Muscle layer of colon (tissue), 2 donors: ENCODE results near the gene DIS3L2.

Experiments
- H3K27ac ChIP-seq: one replicate; pipeline ENCODE4 v1.7.0; 2013; ENCODE audit warnings: low read depth, mild to moderate bottlenecking, low read length, moderate library complexity
- H3K27me3 ChIP-seq, 2 donors: one replicate each; pipeline ENCODE4 v1.7.0; 2013; ENCODE audit warnings: low read length in 2 of 2, mild to moderate bottlenecking in 2 of 2; ENCODE audit not compliant: insufficient read depth in 2 of 2, control insufficient read depth in 1 of 2
- H3K36me3 ChIP-seq: one replicate; pipeline ENCODE4 v1.7.0; 2013; ENCODE audit warnings: mild to moderate bottlenecking, low read length; ENCODE audit not compliant: insufficient read depth
- H3K4me1 ChIP-seq: one replicate; pipeline ENCODE4 v1.7.0; 2013; ENCODE audit warnings: mild to moderate bottlenecking, low read length; ENCODE audit not compliant: insufficient read depth
- H3K4me3 ChIP-seq, 2 donors: one replicate each; pipeline ENCODE4 v1.7.0; 2013; ENCODE audit warnings: low read length in 2 of 2, low read depth in 1 of 2, mild to moderate bottlenecking in 1 of 2, moderate library complexity in 1 of 2
- H3K9ac ChIP-seq: one replicate; pipeline ENCODE4 v1.7.0; 2013; ENCODE audit warnings: low read length
- H3K9me3 ChIP-seq: one replicate; pipeline ENCODE4 v1.7.0; 2013; ENCODE audit warnings: mild to moderate bottlenecking, low read length
- donor health status: abdominal sarcoma.
- donor health status: Adenocarcinoma of cecum.

DIS3L2 gene

DNA sequence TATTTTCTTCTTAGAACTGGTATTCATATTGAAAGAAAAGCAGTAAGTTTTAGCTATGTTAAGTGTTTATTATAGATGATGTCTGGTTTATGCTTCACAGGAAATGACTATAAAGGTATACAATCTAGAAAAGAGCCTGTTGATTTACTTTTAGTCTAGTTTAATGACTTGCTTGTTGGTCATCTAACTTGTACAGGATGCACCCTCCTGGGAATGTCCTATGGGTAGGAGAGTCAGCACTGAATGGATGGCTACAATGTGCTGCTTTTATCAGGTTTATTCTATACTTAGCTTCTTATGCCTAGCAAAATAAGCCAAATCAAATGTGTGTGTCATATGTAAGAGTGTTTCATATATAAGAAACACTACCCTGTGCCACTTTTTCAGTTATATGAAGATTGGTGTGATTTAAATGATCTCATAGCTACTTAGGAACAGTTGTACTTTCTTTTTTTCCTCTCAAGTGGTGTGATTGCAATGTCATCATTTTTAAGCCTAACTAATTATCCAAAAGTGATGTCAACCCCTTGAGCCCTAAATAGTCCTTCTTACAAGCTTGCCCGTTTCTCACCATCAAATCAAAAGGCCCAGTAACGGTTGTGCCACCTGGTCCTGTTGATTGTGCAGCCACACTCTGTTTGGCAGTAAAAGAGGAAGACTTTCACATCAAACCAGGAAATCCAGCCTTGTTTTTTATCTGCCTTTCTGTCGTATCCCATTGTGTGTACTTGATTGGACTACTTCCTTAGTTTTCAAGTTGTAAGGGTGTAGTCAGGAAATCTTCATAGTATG, 176.0 kb downstream of the DIS3L2 start:
- no peaks in the 10 kb centered on the region for H3K4me1 ChIP-seq
- H3K27ac ChIP-seq, result no peak overlapping the region
- H3K27me3 ChIP-seq, result no peaks in the 10 kb centered on the region
- H3K9ac ChIP-seq, result no peak overlapping the region
- H3K36me3 ChIP-seq, result no peaks in the 10 kb centered on the region
- H3K9me3 ChIP-seq, result no peaks in the 10 kb centered on the region
- H3K4me3 ChIP-seq, result no peak overlapping the region

DNA sequence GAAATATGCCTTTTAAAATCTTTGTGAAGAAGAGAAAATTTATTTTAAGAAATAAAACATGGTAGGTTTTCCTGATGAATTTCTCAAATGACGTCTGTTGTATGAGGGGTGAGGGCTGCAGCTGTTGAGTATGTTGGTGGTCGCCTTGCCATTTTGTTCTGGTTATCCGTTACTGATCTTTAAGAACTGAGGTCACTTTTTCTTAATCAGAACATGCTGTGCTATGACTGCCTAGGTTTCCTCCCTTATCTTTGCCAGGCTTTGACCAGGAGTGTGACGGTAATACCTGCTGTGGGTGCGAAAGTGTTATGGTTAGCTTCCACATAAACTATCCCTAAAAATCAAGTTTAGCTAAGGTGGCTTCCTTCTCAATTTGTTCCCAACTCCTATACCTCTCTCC, 176.9 kb downstream of the DIS3L2 start:
- no peak overlapping the region for H3K9ac ChIP-seq
- H3K36me3 ChIP-seq, result no peaks in the 10 kb centered on the region
- H3K27ac ChIP-seq, result no peak overlapping the region
- no peak overlapping the region for H3K4me3 ChIP-seq
- no peaks in the 10 kb centered on the region for H3K9me3 ChIP-seq
- H3K27me3 ChIP-seq, result no peaks in the 10 kb centered on the region
- no peaks in the 10 kb centered on the region for H3K4me1 ChIP-seq

DNA sequence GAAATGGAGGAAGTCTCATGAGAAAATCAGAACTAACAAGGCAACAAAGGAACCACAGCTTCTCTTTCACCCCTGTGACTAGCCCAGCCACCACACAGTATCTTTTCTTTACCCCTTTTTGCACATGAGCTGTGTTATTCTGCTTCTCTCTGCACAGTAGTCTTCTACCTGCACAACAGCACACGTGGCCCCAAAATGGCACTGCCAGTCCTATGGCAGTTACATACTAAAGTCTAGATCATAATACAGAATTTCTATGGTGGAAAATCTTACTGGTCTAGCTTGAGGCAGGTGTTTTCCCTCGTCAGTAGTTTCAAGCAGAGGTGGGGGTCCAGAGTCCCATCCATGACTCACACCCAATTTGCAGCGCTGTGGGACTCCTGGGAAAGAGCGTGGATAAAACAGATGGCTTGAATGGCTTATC, 177.7 kb downstream of the DIS3L2 start:
- Histone ChIP-seq H3K4me1 (no peaks in the 10 kb centered on the region), H3K27me3 (no peaks in the 10 kb centered on the region), H3K4me3 (no peak overlapping the region), H3K27ac (no peak overlapping the region), H3K9me3 (no peaks in the 10 kb centered on the region), H3K9ac (no peak overlapping the region), H3K36me3 (no peaks in the 10 kb centered on the region)

DNA sequence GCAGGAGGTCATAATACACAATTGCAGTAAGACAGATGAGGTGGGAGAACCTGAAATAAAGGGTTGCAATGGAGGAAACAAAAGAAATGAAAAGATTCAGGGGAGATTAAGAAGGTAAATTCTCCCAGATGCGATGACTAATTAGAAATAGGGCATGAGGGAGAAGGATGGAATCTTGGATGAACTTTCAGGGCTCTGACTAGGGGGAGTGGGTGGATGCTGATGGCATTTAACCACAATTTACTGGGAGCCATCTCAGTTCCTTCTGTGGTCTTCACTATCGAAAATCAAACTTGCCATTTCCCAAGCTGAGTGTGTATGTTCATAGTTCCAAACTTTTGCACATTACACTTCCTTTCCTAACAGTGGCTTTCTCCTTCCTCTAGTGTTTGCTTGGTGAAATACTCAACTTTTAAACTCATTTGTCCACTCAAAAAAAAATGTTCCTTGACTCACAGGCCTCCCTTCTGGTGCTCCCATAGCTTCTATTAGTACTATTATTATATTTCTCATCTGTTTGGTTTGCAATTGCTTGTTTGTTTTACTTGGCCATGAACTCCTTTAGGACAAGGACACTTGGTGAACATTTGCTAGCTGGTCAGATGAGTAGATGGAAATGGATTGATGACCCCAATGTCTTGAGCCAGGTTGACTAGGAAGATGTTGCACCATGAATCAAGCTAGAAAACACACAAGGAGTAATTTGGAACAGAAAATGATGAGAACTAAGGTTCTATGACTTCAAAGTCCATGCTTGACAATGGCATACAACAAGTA, 178.5 kb downstream of the DIS3L2 start:
- no peaks in the 10 kb centered on the region for H3K4me1 ChIP-seq
- H3K4me3 ChIP-seq, result no peak overlapping the region
- H3K27me3 ChIP-seq, result no peaks in the 10 kb centered on the region
- H3K36me3 ChIP-seq, result no peaks in the 10 kb centered on the region
- H3K9me3 ChIP-seq, result no peaks in the 10 kb centered on the region
- no peak overlapping the region for H3K27ac ChIP-seq
- H3K9ac ChIP-seq, result no peak overlapping the region

DNA sequence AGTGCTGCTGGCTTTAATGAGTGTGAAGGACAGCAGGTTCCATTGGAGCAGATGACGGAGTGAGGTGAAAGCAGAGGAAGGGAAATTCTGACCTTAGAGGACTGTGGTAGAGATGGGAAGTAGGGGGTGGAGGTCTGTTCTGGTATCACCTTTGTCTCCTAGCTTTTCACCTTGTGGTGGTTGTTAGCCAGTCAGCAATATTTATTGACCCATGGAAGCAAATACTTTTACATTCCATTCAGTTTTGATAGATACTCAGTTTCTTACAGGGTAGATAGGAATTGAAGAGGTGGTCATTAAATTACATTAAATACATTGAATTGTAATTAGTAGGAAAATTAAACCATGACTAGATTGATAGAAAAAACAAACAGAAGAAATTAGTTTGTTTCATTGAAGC, 180.1 kb downstream of the DIS3L2 start:
- H3K9me3 ChIP-seq, result no peaks in the 10 kb centered on the region

DNA sequence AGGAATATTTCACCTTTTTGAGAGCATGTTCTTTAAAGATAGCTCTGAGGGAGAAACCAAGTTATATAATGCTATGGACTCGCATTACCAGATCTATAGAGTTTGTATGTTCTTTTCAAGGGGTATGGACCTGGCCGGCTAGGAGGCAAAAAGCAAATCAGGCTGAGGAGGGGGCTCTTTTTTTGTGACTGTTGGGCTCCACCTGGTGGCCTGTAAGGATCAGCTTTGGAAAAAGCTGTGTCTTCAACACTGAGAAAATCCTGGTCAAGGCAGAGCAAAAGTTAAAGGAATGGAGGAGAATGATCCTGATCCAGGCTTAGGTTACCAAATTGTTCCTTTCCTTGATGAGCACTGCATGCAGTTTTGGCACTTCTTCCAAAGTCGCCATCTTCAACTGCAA, 180.5 kb downstream of the DIS3L2 start:
- H3K27me3 ChIP-seq, result no peaks in the 10 kb centered on the region
- no peak overlapping the region for H3K4me3 ChIP-seq
- no peaks in the 10 kb centered on the region for H3K36me3 ChIP-seq
- H3K9ac ChIP-seq, result no peak overlapping the region
- H3K27ac ChIP-seq, result no peak overlapping the region
- no peaks in the 10 kb centered on the region for H3K4me1 ChIP-seq
- H3K9me3 ChIP-seq, result no peaks in the 10 kb centered on the region

More for the DNA sequence above, 180.1 kb downstream of the DIS3L2 start:
- Histone ChIP-seq H3K36me3 (no peaks in the 10 kb centered on the region), H3K9ac (no peak overlapping the region), H3K4me1 (no peaks in the 10 kb centered on the region), H3K27ac (no peak overlapping the region), H3K4me3 (no peak overlapping the region), H3K27me3 (no peaks in the 10 kb centered on the region)

DNA sequence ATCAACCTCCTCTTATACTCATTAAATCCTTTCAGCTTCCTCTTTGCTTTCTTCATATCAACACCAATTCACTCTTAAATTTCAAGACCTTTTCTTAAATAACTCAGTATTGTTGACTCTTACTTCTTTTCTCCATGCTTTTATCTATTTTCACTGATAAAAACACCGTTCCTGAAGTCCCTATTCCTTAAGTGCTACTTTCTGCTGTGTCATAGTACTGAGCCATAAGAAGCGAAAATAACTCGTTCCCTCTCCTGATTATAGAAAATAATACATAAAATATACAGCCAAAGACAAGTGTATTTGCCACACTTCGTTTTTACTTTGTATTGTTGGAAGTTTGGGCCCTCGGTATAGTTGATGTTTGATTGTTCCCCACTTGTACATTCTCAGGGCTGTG, 181.0 kb downstream of the DIS3L2 start:
- H3K27me3 ChIP-seq, result no peaks in the 10 kb centered on the region
- no peaks in the 10 kb centered on the region for H3K36me3 ChIP-seq
- H3K9me3 ChIP-seq, result no peaks in the 10 kb centered on the region
- no peak overlapping the region for H3K27ac ChIP-seq
- H3K4me3 ChIP-seq, result no peak overlapping the region
- H3K9ac ChIP-seq, result no peak overlapping the region
- H3K4me1 ChIP-seq, result no peaks in the 10 kb centered on the region

DNA sequence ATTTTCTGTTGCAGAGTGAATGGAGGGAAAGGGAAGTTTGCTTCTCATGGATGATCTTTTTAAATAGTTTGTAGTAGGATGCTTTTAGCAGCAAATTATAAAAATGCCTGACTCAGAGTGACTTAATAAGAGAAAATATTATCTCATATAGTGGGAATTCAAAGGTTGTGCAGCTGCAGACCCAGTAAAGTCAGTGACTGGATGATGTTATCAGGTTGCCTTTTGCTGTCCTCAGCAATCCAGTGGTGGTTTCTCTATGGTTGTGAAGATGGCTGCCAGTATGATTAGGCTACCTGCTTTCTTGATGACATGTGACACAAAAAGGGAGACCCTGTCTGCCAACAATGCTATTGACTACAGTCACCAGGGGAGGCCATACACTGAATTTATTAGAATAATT, 184.8 kb downstream of the DIS3L2 start:
- no peak overlapping the region for H3K27ac ChIP-seq
- H3K4me3 ChIP-seq, result no peak overlapping the region
- H3K4me1 ChIP-seq, result no peaks in the 10 kb centered on the region
- H3K9me3 ChIP-seq, result no peaks in the 10 kb centered on the region
- H3K27me3 ChIP-seq, result no peaks in the 10 kb centered on the region
- no peak overlapping the region for H3K9ac ChIP-seq
- no peaks in the 10 kb centered on the region for H3K36me3 ChIP-seq

DNA sequence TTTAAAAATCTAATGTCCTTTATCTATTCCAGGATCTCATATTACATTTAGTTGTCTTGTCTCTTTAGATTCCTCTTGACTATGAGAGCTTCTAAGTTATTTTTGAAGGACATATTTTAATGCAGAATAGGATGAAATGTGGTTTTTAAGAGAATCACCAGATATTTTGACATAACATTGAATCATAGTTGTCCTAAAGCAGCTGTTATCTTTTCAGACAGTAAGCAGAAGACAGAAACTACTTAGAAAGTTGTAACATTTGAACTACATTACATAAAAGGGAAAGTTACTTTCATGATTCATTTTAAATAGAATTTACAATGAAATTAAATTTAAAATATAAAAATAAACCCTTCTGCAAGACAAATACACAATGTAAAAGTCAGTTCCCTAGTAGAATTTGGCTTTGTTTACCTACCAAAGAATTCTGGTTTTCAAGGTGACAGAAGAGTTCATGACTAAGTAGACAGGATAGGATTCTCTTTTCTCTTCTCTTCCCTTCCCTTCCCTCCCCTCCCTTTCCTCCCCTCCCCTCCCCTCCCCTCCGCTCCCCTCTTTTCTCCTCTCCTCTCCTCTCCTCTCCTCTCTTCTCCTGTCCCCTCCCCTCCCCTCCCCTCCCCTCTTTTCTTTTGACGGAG, 186.0 kb downstream of the DIS3L2 start:
- Histone ChIP-seq H3K27ac (no peak overlapping the region), H3K27me3 (no peaks in the 10 kb centered on the region), H3K4me3 (no peak overlapping the region), H3K9me3 (no peaks in the 10 kb centered on the region), H3K36me3 (no peaks in the 10 kb centered on the region), H3K9ac (no peak overlapping the region), H3K4me1 (no peaks in the 10 kb centered on the region)

DNA sequence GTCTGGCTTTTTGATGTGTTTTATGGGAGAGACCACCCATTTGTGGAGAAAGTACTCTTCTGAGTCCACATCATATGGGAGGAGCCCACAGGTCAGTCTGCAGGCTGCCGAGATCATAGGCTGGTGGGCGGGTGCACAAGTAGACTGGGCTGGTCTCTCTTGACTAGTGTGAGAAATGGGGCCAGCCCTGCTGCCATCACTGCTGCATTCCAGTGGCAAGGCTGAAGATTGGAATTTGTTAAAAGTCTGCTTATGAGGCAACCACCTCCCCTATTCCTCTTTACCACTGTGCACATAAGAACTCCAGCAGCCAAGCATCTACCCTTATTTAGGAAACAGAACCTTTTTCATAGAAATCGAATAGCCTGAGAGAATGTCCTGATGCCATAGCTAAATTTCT, 200.7 kb downstream of the DIS3L2 start:
- H3K27me3 ChIP-seq, result no peaks in the 10 kb centered on the region
- H3K27ac ChIP-seq, result no peak overlapping the region
- H3K9ac ChIP-seq, result no peak overlapping the region
- H3K36me3 ChIP-seq, result peaks cover 19% of the 10 kb centered on the region
- H3K4me3 ChIP-seq, result no peak overlapping the region
- no peaks in the 10 kb centered on the region for H3K9me3 ChIP-seq
- H3K4me1 ChIP-seq, result no peaks in the 10 kb centered on the region

DNA sequence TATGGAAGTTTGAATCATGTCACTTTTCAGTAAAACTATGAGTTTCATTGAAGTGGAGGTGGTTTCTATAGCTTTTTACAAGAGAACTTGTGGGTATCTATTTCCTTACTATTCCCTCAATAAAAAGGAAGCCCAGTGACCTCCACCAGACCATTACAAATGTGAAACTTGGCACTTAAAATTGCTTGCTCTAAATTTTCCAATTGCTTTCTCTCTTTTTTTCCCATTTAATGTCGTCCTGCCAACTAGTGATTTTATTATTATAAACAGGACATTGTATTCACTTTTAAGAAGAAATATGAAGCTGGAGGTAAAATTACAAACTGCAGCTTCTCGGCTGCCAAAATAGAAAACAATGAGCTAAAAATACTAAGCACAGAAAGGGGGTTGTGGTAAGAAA, 208.9 kb downstream of the DIS3L2 start:
- Histone ChIP-seq H3K27ac (no peak overlapping the region), H3K9ac (no peak overlapping the region), H3K27me3 (no peaks in the 10 kb centered on the region)

More for the DNA sequence above, 208.9 kb downstream of the DIS3L2 start:
- no peaks in the 10 kb centered on the region for H3K36me3 ChIP-seq
- no peaks in the 10 kb centered on the region for H3K9me3 ChIP-seq
- no peak overlapping the region for H3K4me3 ChIP-seq
- peaks cover 5% of the 10 kb centered on the region for H3K4me1 ChIP-seq
